Kidney (tissue), 14 donors: ENCODE results near the gene ATP6V1G3. TPM values are rescaled to one million over a fixed set of nuclear protein-coding genes. Genes with fewer than 3 reads are reported as not detected.

ENCODE experiments used
- DNase-seq, 5 donors: peaks; one replicate each; pipeline ENCODE4 v3.0.0-alpha.2; 2013 to 2020
- FAIRE-seq: peaks from 2 replicates; lab custom pipeline; 2012; peaks lifted over from hg19 to GRCh38; lab: Jason Lieb, UNC
- H3K27ac ChIP-seq, 2 donors: one replicate each; pipeline ENCODE4 v1.7.0; 2013; ENCODE audit warnings: low read depth in 2 of 2, low read length in 2 of 2, inconsistent platforms in 1 of 2
- H3K27me3 ChIP-seq: one replicate; pipeline ENCODE4 v1.7.1; 2013; ENCODE audit warnings: low read length, inconsistent platforms; ENCODE audit not compliant: control insufficient read depth, insufficient read depth
- H3K36me3 ChIP-seq, 3 donors: one replicate each; pipeline versions ENCODE4 v1.7.0 to v1.7.1; 2013; ENCODE audit warnings: low read length in 3 of 3, control low read depth in 1 of 3, inconsistent platforms in 1 of 3; ENCODE audit not compliant: insufficient read depth in 3 of 3, control insufficient read depth in 2 of 3
- H3K4me1 ChIP-seq, 3 donors: one replicate each; pipeline versions ENCODE4 v1.7.0 to v1.7.1; 2013; ENCODE audit warnings: low read length in 3 of 3, inconsistent platforms in 1 of 3, low read depth in 1 of 3; ENCODE audit not compliant: control insufficient read depth in 2 of 3, insufficient read depth in 2 of 3
- H3K4me3 ChIP-seq, 3 donors: one replicate each; pipeline versions ENCODE4 v1.7.0 to v1.8.1; 2013; ENCODE audit warnings: low read length in 3 of 3, control low read depth in 1 of 3, inconsistent platforms in 1 of 3
- H3K9ac ChIP-seq, 3 donors: one replicate each; pipeline versions ENCODE4 v1.7.0 to v1.7.1; 2013; ENCODE audit warnings: low read length in 3 of 3, control low read depth in 1 of 3, inconsistent platforms in 1 of 3
- H3K9me3 ChIP-seq, 3 donors: one replicate each; pipeline versions ENCODE4 v1.7.0 to v1.7.1; 2013; ENCODE audit warnings: low read length in 3 of 3, control low read depth in 1 of 3, inconsistent platforms in 1 of 3; ENCODE audit not compliant: control insufficient read depth in 2 of 3, insufficient read depth in 1 of 3
- CTCF ChIP-seq: IDR thresholded peaks from 3 replicates; pipeline ENCODE4 v1.5.1; 2012; ENCODE audit warnings: mild to moderate bottlenecking, moderate library complexity, borderline replicate concordance; ENCODE audit not compliant: insufficient read depth; ENCODE audit errors: extremely low read depth
- intact Hi-C: fragments of 100-400 bp; cut with DNase I; formaldehyde crosslinking; loops from one replicate; pipeline ENCODE4 v1.11.1; 2022
- polyA plus RNA-seq: library from polyadenylated mRNA; stranded (reverse); fragments of 350-450 nt; fragmentation: Illumina TruSeq; extraction: RNeasy Lipid Tissue Mini Kit (QIAGEN cat#74804); gene quantifications from one replicate; pipeline ENCODE4 v1.2.3, GENCODE V29; 2014; ENCODE audit warnings: low read depth, low replicate concordance; ENCODE audit not compliant: insufficient read depth
- total RNA-seq: library from RNA; stranded (reverse); fragmentation: NEBNext Ultra II Directional; extraction: Animal tissue kit (Norgen Biotek cat#: 25700); gene quantifications from one replicate; pipeline ENCODE4 v1.2.1, GENCODE V29; 2021
- donor health status: control.
- donor health status: control.
- donor health status: control.
- donor health status: control.
- donor health status: control.
- donor health status: DM: yes; HTN: yes; CAD: no.
- donor health status: Normal renal cell carcinoma (clear cell type).

The ATP6V1G3 gene
- total and polyA plus RNA-seq, 2 donors from 2014 or later: 1.9 to 102 TPM

DNA sequence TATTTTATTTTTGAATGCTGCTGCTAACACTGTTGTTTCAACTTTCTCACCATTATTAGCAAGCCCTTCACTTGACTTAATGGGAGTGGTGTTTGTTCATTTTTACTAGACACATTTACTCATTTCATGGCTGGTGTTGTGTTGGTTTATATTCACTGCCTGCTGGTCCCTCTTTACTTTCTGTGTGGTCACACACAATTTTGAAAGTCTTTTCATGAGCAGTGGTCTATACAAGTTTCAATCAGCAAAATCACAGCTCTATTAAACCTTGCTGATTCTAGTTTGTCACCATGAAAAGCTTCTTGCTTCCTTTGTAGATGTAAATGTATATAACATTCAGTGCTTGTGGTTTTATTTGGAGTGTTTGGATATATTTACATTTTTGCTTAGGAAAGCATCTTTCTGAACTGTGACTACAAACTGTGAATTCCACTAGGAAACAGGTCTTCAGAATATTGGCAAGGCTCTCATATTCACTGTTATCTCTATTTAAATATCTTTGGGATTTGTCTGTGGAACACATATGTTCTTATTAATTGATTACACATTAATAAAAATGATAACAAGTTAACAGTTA is 22.8 kb downstream of the ATP6V1G3 start:
- TF ChIP-seq CTCF: no peak
- H3K27ac ChIP-seq: no peak overlapping the region
- FAIRE-seq (no peak), DNase-seq (no peak)
- no peak overlapping the region for H3K4me3 ChIP-seq
- intact Hi-C loops: no loop called here
- no peaks in the 10 kb centered on the region for H3K4me1 ChIP-seq
- no peaks in the 10 kb centered on the region for H3K36me3 ChIP-seq
- no peak overlapping the region for H3K9ac ChIP-seq
- H3K9me3 ChIP-seq: no peaks in the 10 kb centered on the region
- H3K27me3 ChIP-seq: no peaks in the 10 kb centered on the region

DNA sequence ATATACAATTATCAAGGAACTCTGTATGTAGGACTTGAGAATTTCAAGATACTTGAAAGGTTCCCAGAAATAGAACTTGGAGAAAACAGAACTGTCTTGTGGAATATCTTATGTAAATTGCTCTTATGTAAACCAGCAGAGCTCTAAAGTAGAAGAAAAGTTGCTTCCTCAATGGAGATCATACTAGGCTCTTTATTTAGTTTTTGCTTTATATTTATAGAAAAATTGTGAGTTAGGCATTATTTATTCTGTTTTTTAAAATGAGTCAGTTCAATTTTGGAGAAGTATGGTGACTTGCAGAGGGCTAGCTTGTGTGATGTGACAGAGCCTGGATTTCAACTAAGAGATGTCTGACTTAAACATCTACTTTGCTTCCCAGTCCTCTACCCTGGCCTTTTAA is 40.4 kb downstream of the ATP6V1G3 start:
- no peak for DNase-seq
- no peak for FAIRE-seq
- no peak overlapping the region for H3K27ac ChIP-seq
- no peak overlapping the region for H3K4me3 ChIP-seq
- no peaks in the 10 kb centered on the region for H3K36me3 ChIP-seq
- no peaks in the 10 kb centered on the region for H3K4me1 ChIP-seq
- peaks cover 0 to 5% (median 0%) of the 10 kb centered on the region in 3 donors for H3K9me3 ChIP-seq
- no peak for TF ChIP-seq CTCF
- intact Hi-C loops: no loop called here
- no peaks in the 10 kb centered on the region for H3K27me3 ChIP-seq
- H3K9ac ChIP-seq: no peak overlapping the region

GRCh38 chr1:198499588-198499987 is 40.9 kb downstream of the ATP6V1G3 start:
- no peak for FAIRE-seq
- H3K4me3 ChIP-seq: no peak overlapping the region
- no peak for TF ChIP-seq CTCF

GRCh38 chr1:198498881-198499280 is 41.6 kb downstream of the ATP6V1G3 start:
- H3K36me3 ChIP-seq: no peaks in the 10 kb centered on the region
- no peak overlapping the region for H3K9ac ChIP-seq
- peaks cover 0 to 5% (median 0%) of the 10 kb centered on the region in 3 donors for H3K9me3 ChIP-seq
- no peaks in the 10 kb centered on the region for H3K4me1 ChIP-seq
- H3K4me3 ChIP-seq: no peak overlapping the region
- intact Hi-C loops: no loop called here
- H3K27ac ChIP-seq: no peak overlapping the region
- DNase-seq (no peak), FAIRE-seq (no peak)
- no peaks in the 10 kb centered on the region for H3K27me3 ChIP-seq
- no peak for TF ChIP-seq CTCF

More at GRCh38 chr1:198499588-198499987, 40.9 kb downstream of the ATP6V1G3 start:
- intact Hi-C loops: no loop called here
- no peaks in the 10 kb centered on the region for H3K27me3 ChIP-seq
- H3K9me3 ChIP-seq: peaks cover 0 to 5% (median 0%) of the 10 kb centered on the region in 3 donors
- no peak overlapping the region for H3K9ac ChIP-seq
- no peak overlapping the region for H3K27ac ChIP-seq
- no peak for DNase-seq
- no peaks in the 10 kb centered on the region for H3K4me1 ChIP-seq
- H3K36me3 ChIP-seq: no peaks in the 10 kb centered on the region
